ENCODE results near the gene ZNHIT2.

GRCh38 chr11:65132238-65132987 lies 14.9 kb upstream of the ZNHIT2 start:
- no peak for TF ChIP-seq MAX (IDR thresholded peaks at IDR 0.05)
- no peak for TF ChIP-seq CEBPB (IDR thresholded peaks at IDR 0.05)
- no peak for TF ChIP-seq TAF1 (IDR thresholded peaks at IDR 0.05; ENCODE audit: low read depth)
- TF ChIP-seq EGR1 (IDR thresholded peaks at IDR 0.05) = no peak
- TF ChIP-seq EP300 (IDR thresholded peaks at IDR 0.05; ENCODE audit: borderline replicate concordance) = no peak
- no peak for TF ChIP-seq REST (IDR thresholded peaks at IDR 0.05; ENCODE audit: low read depth)
- no peak for TF ChIP-seq RAD21 (IDR thresholded peaks at IDR 0.05; ENCODE audit: low read depth)
- no peak for TF ChIP-seq USF1 (IDR thresholded peaks at IDR 0.05)
- TF ChIP-seq CREB1 (IDR thresholded peaks at IDR 0.05; ENCODE audit: low read depth) = no peak
- no peak for TF ChIP-seq YY1 (IDR thresholded peaks at IDR 0.05; ENCODE audit: low read depth)
- TF ChIP-seq NFIC (IDR thresholded peaks at IDR 0.05) = no peak
- TF ChIP-seq TEAD4 (IDR thresholded peaks at IDR 0.05) = no peak
- no peak for TF ChIP-seq ZBTB7A (IDR thresholded peaks at IDR 0.05; ENCODE audit: low read depth)
